Transverse colon (tissue), 4 donors: ENCODE measurements around the gene HES7. TPM values are rescaled to one million over a fixed set of nuclear protein-coding genes. Genes with fewer than 3 reads are reported as not detected.

Experiments
- DNase-seq: peaks from one replicate; pipeline ENCODE4 v3.0.0-alpha.2; 2019
- H3K27ac ChIP-seq, 4 donors: fragments of 200-600 bp; sonication (generic); 2 replicates each; pipeline ENCODE4 v1.5.1; 2016 to 2018; ENCODE audit warnings: inconsistent platforms in 4 of 4
- H3K27me3 ChIP-seq: fragments of 200-600 bp; sonication (generic); 2 replicates; pipeline ENCODE4 v1.5.1; 2017; ENCODE audit warnings: inconsistent platforms
- H3K36me3 ChIP-seq, 4 donors: fragments of 200-600 bp; sonication (generic); 2 replicates each; pipeline ENCODE4 v1.5.1; 2017 to 2019; ENCODE audit warnings: inconsistent platforms in 4 of 4
- H3K4me1 ChIP-seq, 4 donors: fragments of 200-600 bp; sonication (generic); 2 replicates each; pipeline ENCODE4 v1.5.1; 2017 to 2020; ENCODE audit warnings: inconsistent platforms in 4 of 4
- H3K4me3 ChIP-seq, 4 donors: fragments of 200-600 bp; sonication (generic); 1 replicate in 1 of 4; 2 replicates in 3 of 4; pipeline versions ENCODE4 v1.5.1 to v1.6.1; 2017 to 2019; ENCODE audit warnings: inconsistent platforms in 4 of 4
- H3K9me3 ChIP-seq, 2 donors: fragments of 200-600 bp; sonication (generic); 2 replicates each; pipeline ENCODE4 v1.5.1; 2017 to 2019; ENCODE audit warnings: inconsistent platforms in 2 of 2
- EP300 ChIP-seq: sonication (generic); formaldehyde crosslinking; IDR thresholded peaks from one replicate; pipeline ENCODE4 v1.6.1; 2017; ENCODE audit warnings: antibody characterized with exemption, low read depth
- POLR2A ChIP-seq: fragments of 450-650 bp; IDR thresholded peaks from one replicate; pipeline ENCODE4 v1.6.1; 2016; ENCODE audit warnings: antibody characterized with exemption, mild to moderate bottlenecking, moderate library complexity
- POLR2AphosphoS5 ChIP-seq, 3 donors: sonication (generic); formaldehyde crosslinking; IDR thresholded peaks; one replicate each; pipeline ENCODE4 v1.6.1; 2016; ENCODE audit warnings: antibody characterized with exemption in 3 of 3
- WGBS, 2 donors: methylation state at CpG; one replicate each; pipeline ENCODE4 v1.1.5; 2018; ENCODE audit warnings: low coverage in 1 of 2; 5-methylcytosine and 5-hydroxymethylcytosine counted together
- in situ Hi-C, 4 donors: fragments of 200-750 bp; cut with MboI; loops; one replicate each; pipeline versions ENCODE4 v1.15.0 to v1.15.1; 2017; ENCODE audit warnings: low sequenced_read_pairs in 3 of 4, low pct_ligation_motif_present in 1 of 4, low pct_unique_long_range_greater_than_20kb in 1 of 4
- intact Hi-C: fragments of 100-400 bp; cut with DNase I; formaldehyde crosslinking; loops from one replicate; pipeline ENCODE4 v1.15.1; 2023; ENCODE audit warnings: low total_unique reads
- total RNA-seq, 4 donors: library from RNA; depleted of rRNA; stranded (reverse); fragments of >200 nt; gene quantifications; one replicate each; pipeline ENCODE4 v1.1.0, GENCODE V29; 2016
- TF ChIP-seq, protein P1 (sequence below), 5 experiments: fragments of 200-600 bp in 3 of 5; fragments of 450-650 bp in 2 of 5; sonication (generic) in 3 of 5; IDR thresholded peaks; 1 replicate in 2 of 5; 2 replicates in 3 of 5; pipeline ENCODE4 v1.5.1; 2016 to 2017; ENCODE audit warnings: antibody characterized with exemption in 5 of 5, inconsistent platforms in 3 of 5, mild to moderate bottlenecking in 2 of 5, moderate library complexity in 1 of 5

HES7 gene
- total RNA-seq, 4 donors from 2014 or later = not detected

- no peak for TF ChIP-seq POLR2AphosphoS5 (IDR thresholded peaks at IDR 0.05)
- TF ChIP-seq, protein P1, sequence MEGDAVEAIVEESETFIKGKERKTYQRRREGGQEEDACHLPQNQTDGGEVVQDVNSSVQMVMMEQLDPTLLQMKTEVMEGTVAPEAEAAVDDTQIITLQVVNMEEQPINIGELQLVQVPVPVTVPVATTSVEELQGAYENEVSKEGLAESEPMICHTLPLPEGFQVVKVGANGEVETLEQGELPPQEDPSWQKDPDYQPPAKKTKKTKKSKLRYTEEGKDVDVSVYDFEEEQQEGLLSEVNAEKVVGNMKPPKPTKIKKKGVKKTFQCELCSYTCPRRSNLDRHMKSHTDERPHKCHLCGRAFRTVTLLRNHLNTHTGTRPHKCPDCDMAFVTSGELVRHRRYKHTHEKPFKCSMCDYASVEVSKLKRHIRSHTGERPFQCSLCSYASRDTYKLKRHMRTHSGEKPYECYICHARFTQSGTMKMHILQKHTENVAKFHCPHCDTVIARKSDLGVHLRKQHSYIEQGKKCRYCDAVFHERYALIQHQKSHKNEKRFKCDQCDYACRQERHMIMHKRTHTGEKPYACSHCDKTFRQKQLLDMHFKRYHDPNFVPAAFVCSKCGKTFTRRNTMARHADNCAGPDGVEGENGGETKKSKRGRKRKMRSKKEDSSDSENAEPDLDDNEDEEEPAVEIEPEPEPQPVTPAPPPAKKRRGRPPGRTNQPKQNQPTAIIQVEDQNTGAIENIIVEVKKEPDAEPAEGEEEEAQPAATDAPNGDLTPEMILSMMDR (IDR thresholded peaks at IDR 0.05) = no peak
- TF ChIP-seq POLR2A = no peak
- TF ChIP-seq EP300 = no peak
- Histone ChIP-seq H3K27me3 (no peaks in the 10 kb centered on the region), H3K4me1 (no peaks in the 10 kb centered on the region), H3K36me3 (no peaks in the 10 kb centered on the region), H3K27ac (no peak overlapping the region), H3K4me3 (no peak overlapping the region), H3K9me3 (no peaks in the 10 kb centered on the region)
- 40 to 46% methylated on average over 2 of the region's 2 CpGs for WGBS, 2 donors
- intact Hi-C loops = no loop called here
- in situ Hi-C loops = no loop called here
- DNase-seq = no peak
These were observed 23.8 kb downstream of the HES7 start for GRCh38 chr17:8100111-8100510.

DNA sequence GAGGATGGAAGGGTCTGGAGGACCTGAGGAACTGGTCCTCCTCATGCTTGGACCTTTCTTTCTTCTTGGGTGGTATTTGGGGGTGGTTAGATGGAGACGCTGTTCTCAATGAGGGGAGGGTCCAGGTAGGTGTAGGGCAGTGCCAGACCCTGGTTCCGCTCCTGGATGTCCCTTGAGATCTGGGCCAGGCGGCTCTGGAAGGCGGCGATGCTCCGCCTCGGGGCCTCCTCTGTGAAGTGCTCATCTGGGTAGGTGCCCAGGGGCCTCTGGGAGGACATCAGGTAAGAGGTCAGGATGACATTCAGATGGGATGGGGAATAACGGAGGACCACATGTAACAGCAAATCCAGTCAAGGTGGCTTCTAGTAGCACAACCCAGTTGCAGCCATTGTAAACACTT is 27.4 kb downstream of the HES7 start:
- H3K4me3 ChIP-seq = no peak overlapping the region
- H3K4me1 ChIP-seq = no peaks in the 10 kb centered on the region
- WGBS, 2 donors = 85% methylated on average over 8 of the region's 8 CpGs; no CpG with 5 or more reads in 1 of the 2 donors
- H3K36me3 ChIP-seq = no peaks in the 10 kb centered on the region
- H3K9me3 ChIP-seq = no peaks in the 10 kb centered on the region
- intact Hi-C loops (no loop called here), in situ Hi-C loops (loop anchor here in 2 of 4 donors (25.0 kb wide), 1 partner anchor 216 kb away; the partner anchor contains the start of gene ARHGEF15 (in 2 of the 2))
- DNase-seq = no peak
- peaks cover 8% of the 10 kb centered on the region for H3K27me3 ChIP-seq
- no peak overlapping the region for H3K27ac ChIP-seq
- no peak for TF ChIP-seq POLR2AphosphoS5 (IDR thresholded peaks at IDR 0.05)
- TF ChIP-seq, protein P1 (IDR thresholded peaks at IDR 0.05) = no peak
- TF ChIP-seq POLR2A = no peak
- no peak for TF ChIP-seq EP300

DNA sequence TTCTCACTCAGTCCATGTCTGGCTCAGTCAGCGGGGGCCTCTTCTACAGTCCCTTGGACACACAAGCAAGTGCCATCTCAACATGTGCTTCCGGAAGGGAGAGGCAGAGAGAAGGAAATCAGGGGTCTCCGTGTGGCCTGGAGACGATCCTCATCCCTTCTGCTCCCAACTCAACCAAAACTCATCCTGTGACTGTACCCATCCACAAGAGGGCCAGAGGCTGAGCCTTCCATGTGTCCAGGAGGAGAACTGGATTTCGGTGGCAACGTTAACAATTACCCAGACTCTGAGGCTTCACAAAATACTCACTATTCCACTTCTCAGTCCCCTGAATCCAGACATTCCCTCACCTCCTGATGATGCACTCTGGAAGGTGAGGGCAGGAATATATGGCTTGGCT is 28.5 kb downstream of the HES7 start:
- DNase-seq = no peak
- Histone ChIP-seq H3K9me3 (no peaks in the 10 kb centered on the region), H3K4me3 (no peak overlapping the region), H3K27me3 (peaks cover 9% of the 10 kb centered on the region), H3K36me3 (no peaks in the 10 kb centered on the region), H3K27ac (no peak overlapping the region), H3K4me1 (no peaks in the 10 kb centered on the region)
- in situ Hi-C loops = loop anchor here in 2 of 4 donors (25.0 kb wide), 1 partner anchor 217 kb away; the partner anchor contains the start of gene ARHGEF15 (in 2 of the 2)
- WGBS, 2 donors = 82% methylated on average over 6 of the region's 6 CpGs; no CpG with 5 or more reads in 1 of the 2 donors
- TF ChIP-seq EP300 (no peak), POLR2AphosphoS5 (IDR thresholded peaks at IDR 0.05) (no peak), POLR2A (no peak)
- TF ChIP-seq, protein P1 (IDR thresholded peaks at IDR 0.05) = no peak
- intact Hi-C loops = no loop called here

- 41% methylated on average over 9 of the region's 9 CpGs; no CpG with 5 or more reads in 1 of the 2 donors for WGBS, 2 donors
- no peak overlapping the region for H3K4me3 ChIP-seq
- DNase-seq = no peak
- no peaks in the 10 kb centered on the region for H3K36me3 ChIP-seq
- intact Hi-C loops = no loop called here
- in situ Hi-C loops = loop anchor here in 2 of 4 donors (25.0 kb wide), 1 partner anchor 221 kb away; the partner anchor contains the start of gene ARHGEF15 (in 2 of the 2)
- no peaks in the 10 kb centered on the region for H3K9me3 ChIP-seq
- H3K4me1 ChIP-seq = no peaks in the 10 kb centered on the region
- H3K27ac ChIP-seq = no peak overlapping the region
- TF ChIP-seq POLR2A (no peak), POLR2AphosphoS5 (IDR thresholded peaks at IDR 0.05) (no peak), EP300 (no peak)
- TF ChIP-seq, protein P1 (IDR thresholded peaks at IDR 0.05) = no peak
- H3K27me3 ChIP-seq = peaks cover 35% of the 10 kb centered on the region
These were observed 32.7 kb downstream of the HES7 start for GRCh38 chr17:8091033-8091687.
